DND-41 (cell line): ENCODE results near the gene KCNH1.

Experiments
- EZH2 ChIP-seq: IDR thresholded peaks from 3 replicates; pipeline ENCODE4 v1.6.1; 2012; ENCODE audit warnings: borderline replicate concordance, low read depth, mild to moderate bottlenecking, moderate library complexity, low read length, inconsistent platforms; ENCODE audit not compliant: severe bottlenecking
- TF ChIP-seq, protein P1 (sequence below): IDR thresholded peaks from 2 replicates; pipeline ENCODE4 v1.5.1; 2012; ENCODE audit warnings: borderline replicate concordance, low read length, moderate library complexity, mild to moderate bottlenecking; ENCODE audit not compliant: poor library complexity, severe bottlenecking; ENCODE audit errors: extremely low read depth

DNA sequence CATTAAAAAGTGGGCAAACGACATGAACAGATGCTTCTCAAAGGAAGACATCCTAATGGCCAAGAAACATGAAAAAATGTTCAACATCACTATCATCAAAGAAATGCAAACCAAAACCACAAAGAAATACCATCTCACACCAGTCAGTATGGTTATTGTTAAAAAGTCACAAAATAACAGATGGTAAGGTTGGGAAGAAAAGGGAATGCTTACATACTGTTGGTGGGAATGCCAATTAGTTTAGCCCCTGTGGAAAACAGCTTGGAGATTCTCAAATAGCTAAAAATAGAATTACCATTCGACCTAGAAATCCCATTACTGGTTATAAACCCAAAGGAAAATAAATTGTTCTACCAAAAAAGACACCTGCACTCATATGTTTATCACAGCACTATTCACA lies 369.4 kb downstream of the KCNH1 start:
- TF ChIP-seq, protein P1, sequence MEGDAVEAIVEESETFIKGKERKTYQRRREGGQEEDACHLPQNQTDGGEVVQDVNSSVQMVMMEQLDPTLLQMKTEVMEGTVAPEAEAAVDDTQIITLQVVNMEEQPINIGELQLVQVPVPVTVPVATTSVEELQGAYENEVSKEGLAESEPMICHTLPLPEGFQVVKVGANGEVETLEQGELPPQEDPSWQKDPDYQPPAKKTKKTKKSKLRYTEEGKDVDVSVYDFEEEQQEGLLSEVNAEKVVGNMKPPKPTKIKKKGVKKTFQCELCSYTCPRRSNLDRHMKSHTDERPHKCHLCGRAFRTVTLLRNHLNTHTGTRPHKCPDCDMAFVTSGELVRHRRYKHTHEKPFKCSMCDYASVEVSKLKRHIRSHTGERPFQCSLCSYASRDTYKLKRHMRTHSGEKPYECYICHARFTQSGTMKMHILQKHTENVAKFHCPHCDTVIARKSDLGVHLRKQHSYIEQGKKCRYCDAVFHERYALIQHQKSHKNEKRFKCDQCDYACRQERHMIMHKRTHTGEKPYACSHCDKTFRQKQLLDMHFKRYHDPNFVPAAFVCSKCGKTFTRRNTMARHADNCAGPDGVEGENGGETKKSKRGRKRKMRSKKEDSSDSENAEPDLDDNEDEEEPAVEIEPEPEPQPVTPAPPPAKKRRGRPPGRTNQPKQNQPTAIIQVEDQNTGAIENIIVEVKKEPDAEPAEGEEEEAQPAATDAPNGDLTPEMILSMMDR = no peak
- TF ChIP-seq EZH2 = no peak
